ENCODE measurements around the gene ASB7.

- TF ChIP-seq TAF1 (IDR thresholded peaks at IDR 0.05; ENCODE audit: low read depth) (no peak), EZH2 (IDR thresholded peaks at IDR 0.05; ENCODE audit: borderline replicate concordance, insufficient read depth, low read length, poor library complexity, severe bottlenecking) (no peak), POLR2AphosphoS5 (IDR thresholded peaks at IDR 0.05) (no peak), CTCF (IDR thresholded peaks at IDR 0.05; ENCODE audit: poor library complexity, severe bottlenecking) (no peak), REST (IDR thresholded peaks at IDR 0.05; ENCODE audit: borderline replicate concordance) (no peak), MXI1 (conservative IDR thresholded peaks at IDR 0.05; ENCODE audit: poor library complexity, severe bottlenecking) (no peak), EP300 (conservative IDR thresholded peaks at IDR 0.05; ENCODE audit: poor library complexity, severe bottlenecking) (no peak), RAD21 (conservative IDR thresholded peaks at IDR 0.05) (no peak)
Measured at GRCh38 chr15:100570275-100570674, 32.1 kb upstream of the ASB7 start.

All from neural cell (in vitro differentiated cells).